ENCODE measurements around the gene GET3. TPM values are rescaled to one million over a fixed set of nuclear protein-coding genes. Genes with fewer than 3 reads are reported as not detected.

Gene GET3
- total RNA-seq, 1 experiment from 2014 or later, result 53.8 TPM

- no peak overlapping the region for H3K4me3 Mint-ChIP-seq (ENCODE audit: low read depth, unreplicated experiment)
- CTCF ChIA-PET, result no interaction called here
- H3K27ac Mint-ChIP-seq (ENCODE audit: unreplicated experiment), result no peak overlapping the region
Observed at GRCh38 chr19:12726988-12727316, 10.3 kb upstream of the GET3 start.

GRCh38 chr19:12727745-12728433 lies 9.4 kb upstream of the GET3 start:
- no peaks in the 10 kb centered on the region for H3K27me3 Mint-ChIP-seq (ENCODE audit: unreplicated experiment)
- H3K4me1 Mint-ChIP-seq (ENCODE audit: low read depth, unreplicated experiment), result peaks cover 11% of the 10 kb centered on the region
- no peak overlapping the region for H3K4me3 Mint-ChIP-seq (ENCODE audit: low read depth, unreplicated experiment)
- TF ChIP-seq, protein P1, sequence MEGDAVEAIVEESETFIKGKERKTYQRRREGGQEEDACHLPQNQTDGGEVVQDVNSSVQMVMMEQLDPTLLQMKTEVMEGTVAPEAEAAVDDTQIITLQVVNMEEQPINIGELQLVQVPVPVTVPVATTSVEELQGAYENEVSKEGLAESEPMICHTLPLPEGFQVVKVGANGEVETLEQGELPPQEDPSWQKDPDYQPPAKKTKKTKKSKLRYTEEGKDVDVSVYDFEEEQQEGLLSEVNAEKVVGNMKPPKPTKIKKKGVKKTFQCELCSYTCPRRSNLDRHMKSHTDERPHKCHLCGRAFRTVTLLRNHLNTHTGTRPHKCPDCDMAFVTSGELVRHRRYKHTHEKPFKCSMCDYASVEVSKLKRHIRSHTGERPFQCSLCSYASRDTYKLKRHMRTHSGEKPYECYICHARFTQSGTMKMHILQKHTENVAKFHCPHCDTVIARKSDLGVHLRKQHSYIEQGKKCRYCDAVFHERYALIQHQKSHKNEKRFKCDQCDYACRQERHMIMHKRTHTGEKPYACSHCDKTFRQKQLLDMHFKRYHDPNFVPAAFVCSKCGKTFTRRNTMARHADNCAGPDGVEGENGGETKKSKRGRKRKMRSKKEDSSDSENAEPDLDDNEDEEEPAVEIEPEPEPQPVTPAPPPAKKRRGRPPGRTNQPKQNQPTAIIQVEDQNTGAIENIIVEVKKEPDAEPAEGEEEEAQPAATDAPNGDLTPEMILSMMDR (IDR thresholded peaks at IDR 0.05; ENCODE audit: unreplicated experiment), result no peak
- H3K9me3 Mint-ChIP-seq (ENCODE audit: low read depth, unreplicated experiment), result no peaks in the 10 kb centered on the region
- CTCF ChIA-PET, result no interaction called here
- no peak for DNase-seq
- H3K36me3 Mint-ChIP-seq (ENCODE audit: insufficient read depth, unreplicated experiment), result peaks cover 39% of the 10 kb centered on the region
- intact Hi-C loops (cut with micrococcal nuclease; ENCODE audit: unreplicated experiment), result no loop called here
- no peak overlapping the region for H3K27ac Mint-ChIP-seq (ENCODE audit: unreplicated experiment)
- BruUV-seq (replicated peaks), result no TSS peak

More at GRCh38 chr19:12726988-12727316, 10.3 kb upstream of the GET3 start:
- intact Hi-C loops (cut with micrococcal nuclease; ENCODE audit: unreplicated experiment), result no loop called here
- TF ChIP-seq, protein P1 (IDR thresholded peaks at IDR 0.05; ENCODE audit: unreplicated experiment), result no peak
- H3K36me3 Mint-ChIP-seq (ENCODE audit: insufficient read depth, unreplicated experiment), result peaks cover 40% of the 10 kb centered on the region
- no peaks in the 10 kb centered on the region for H3K27me3 Mint-ChIP-seq (ENCODE audit: unreplicated experiment)
- no TSS peak for BruUV-seq (replicated peaks)
- no peaks in the 10 kb centered on the region for H3K9me3 Mint-ChIP-seq (ENCODE audit: low read depth, unreplicated experiment)
- peaks cover 7% of the 10 kb centered on the region for H3K4me1 Mint-ChIP-seq (ENCODE audit: low read depth, unreplicated experiment)
- no peak for DNase-seq

DNA sequence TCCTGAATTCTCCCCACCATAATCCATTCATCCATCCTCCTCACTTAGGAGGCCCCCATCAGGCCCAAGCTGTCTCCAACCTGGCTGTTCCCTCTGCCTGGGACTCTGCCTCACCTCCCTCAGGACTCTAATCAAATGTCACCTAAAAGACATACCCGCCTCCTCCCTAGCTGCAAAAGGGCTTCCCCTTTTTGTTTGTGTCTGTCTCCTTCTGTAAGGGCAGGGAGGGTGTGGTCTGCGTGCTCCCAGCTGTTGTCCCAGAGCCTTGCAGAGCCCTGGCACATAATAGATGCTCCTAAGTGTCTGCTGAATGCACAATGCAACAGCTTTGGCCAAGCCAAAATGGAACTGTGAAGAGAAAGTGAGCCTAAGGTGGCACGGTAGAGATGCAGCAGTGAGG lies 7.2 kb upstream of the GET3 start:
- Mint-ChIP-seq H3K4me3 (ENCODE audit: low read depth, unreplicated experiment) (no peak overlapping the region), H3K4me1 (ENCODE audit: low read depth, unreplicated experiment) (peaks cover 11% of the 10 kb centered on the region), H3K9me3 (ENCODE audit: low read depth, unreplicated experiment) (no peaks in the 10 kb centered on the region), H3K36me3 (ENCODE audit: insufficient read depth, unreplicated experiment) (peaks cover 41% of the 10 kb centered on the region), H3K27ac (ENCODE audit: unreplicated experiment) (no peak overlapping the region), H3K27me3 (ENCODE audit: unreplicated experiment) (no peaks in the 10 kb centered on the region)
- intact Hi-C loops (cut with micrococcal nuclease; ENCODE audit: unreplicated experiment), result no loop called here
- CTCF ChIA-PET, result no interaction called here
- no peak for DNase-seq
- no TSS peak for BruUV-seq (replicated peaks)
- TF ChIP-seq, protein P1 (IDR thresholded peaks at IDR 0.05; ENCODE audit: unreplicated experiment), result no peak

- BruUV-seq (replicated peaks), result no TSS peak
- intact Hi-C loops (cut with micrococcal nuclease; ENCODE audit: unreplicated experiment), result no loop called here
- TF ChIP-seq, protein P1 (IDR thresholded peaks at IDR 0.05; ENCODE audit: unreplicated experiment), result no peak
- Mint-ChIP-seq H3K4me3 (ENCODE audit: low read depth, unreplicated experiment) (no peak overlapping the region), H3K4me1 (ENCODE audit: low read depth, unreplicated experiment) (peaks cover 11% of the 10 kb centered on the region), H3K9me3 (ENCODE audit: low read depth, unreplicated experiment) (no peaks in the 10 kb centered on the region), H3K27ac (ENCODE audit: unreplicated experiment) (no peak overlapping the region), H3K27me3 (ENCODE audit: unreplicated experiment) (no peaks in the 10 kb centered on the region), H3K36me3 (ENCODE audit: insufficient read depth, unreplicated experiment) (peaks cover 41% of the 10 kb centered on the region)
- no peak for DNase-seq
- CTCF ChIA-PET, result no interaction called here
Observed at GRCh38 chr19:12731337-12731736, 6.0 kb upstream of the GET3 start.
